Activated CD8-positive, alpha-beta memory T cell treated with anti-CD3 and anti-CD28 coated beads, Interleukin-2, amount 50 U/mL, for 24 hours (primary cell): ENCODE measurements around the gene DNAH2.
"Not testable (repeated sequence)": the region's sequence is repeated elsewhere in the genome, so short reads cannot be mapped to it uniquely, and the experiment has no call there.

Experiments used
- DNase-seq: peaks from one replicate; pipeline ENCODE4 v3.0.0-alpha.2; 2020; ENCODE audit errors: extremely low read depth

The DNAH2 gene

GRCh38 chr17:7849751-7850504 is 132.4 kb downstream of the DNAH2 start:
- no peak for DNase-seq

GRCh38 chr17:7850701-7851437 is 133.3 kb downstream of the DNAH2 start:
- no peak for DNase-seq

GRCh38 chr17:7851438-7852261 is 134.1 kb downstream of the DNAH2 start:
- peak; percentile 80 for DNase-seq

- no peak for DNase-seq
These were observed 134.7 kb downstream of the DNAH2 start for GRCh38 chr17:7852262-7852670.

- DNase-seq: no peak
These were observed 135.6 kb downstream of the DNAH2 start for GRCh38 chr17:7852919-7853690.

GRCh38 chr17:7853691-7854038 is 136.1 kb downstream of the DNAH2 start:
- no peak for DNase-seq

- DNase-seq: no peak
These were observed 136.7 kb downstream of the DNAH2 start for GRCh38 chr17:7854078-7854777.

GRCh38 chr17:7854851-7855659 is 137.5 kb downstream of the DNAH2 start, which contains the start of gene TMEM88:
TMEM88 (plus strand) TSS chr17:7855066; CDS start chr17:7855075, 9 bp downstream.
- no peak for DNase-seq

GRCh38 chr17:7855660-7856010 is 138.1 kb downstream of the DNAH2 start:
- DNase-seq: no peak

- DNase-seq: no peak
These were observed 138.7 kb downstream of the DNAH2 start for GRCh38 chr17:7856011-7856810.

GRCh38 chr17:7856811-7857712 is 139.5 kb downstream of the DNAH2 start, which contains the start of gene NAA38:
NAA38 (minus strand) TSS chr17:7857559; CDS start chr17:7857463, 96 bp downstream.
- DNase-seq: peak; percentile 89

GRCh38 chr17:7857713-7858521 is 140.4 kb downstream of the DNAH2 start, which contains the start of gene CYB5D1:
CYB5D1 (plus strand) TSS chr17:7858003; CDS start chr17:7858135, 132 bp downstream.
- DNase-seq: peak; percentile 79

GRCh38 chr17:7858522-7858810 is 140.9 kb downstream of the DNAH2 start:
- no peak for DNase-seq

GRCh38 chr17:7859028-7859427 is 141.5 kb downstream of the DNAH2 start:
- no peak for DNase-seq

GRCh38 chr17:7862692-7863437 is 145.3 kb downstream of the DNAH2 start:
- DNase-seq: no peak

GRCh38 chr17:7864384-7864783 is 146.8 kb downstream of the DNAH2 start:
- DNase-seq: not testable (repeated sequence)
